ENCODE measurements around the gene MEGF6.

DNA sequence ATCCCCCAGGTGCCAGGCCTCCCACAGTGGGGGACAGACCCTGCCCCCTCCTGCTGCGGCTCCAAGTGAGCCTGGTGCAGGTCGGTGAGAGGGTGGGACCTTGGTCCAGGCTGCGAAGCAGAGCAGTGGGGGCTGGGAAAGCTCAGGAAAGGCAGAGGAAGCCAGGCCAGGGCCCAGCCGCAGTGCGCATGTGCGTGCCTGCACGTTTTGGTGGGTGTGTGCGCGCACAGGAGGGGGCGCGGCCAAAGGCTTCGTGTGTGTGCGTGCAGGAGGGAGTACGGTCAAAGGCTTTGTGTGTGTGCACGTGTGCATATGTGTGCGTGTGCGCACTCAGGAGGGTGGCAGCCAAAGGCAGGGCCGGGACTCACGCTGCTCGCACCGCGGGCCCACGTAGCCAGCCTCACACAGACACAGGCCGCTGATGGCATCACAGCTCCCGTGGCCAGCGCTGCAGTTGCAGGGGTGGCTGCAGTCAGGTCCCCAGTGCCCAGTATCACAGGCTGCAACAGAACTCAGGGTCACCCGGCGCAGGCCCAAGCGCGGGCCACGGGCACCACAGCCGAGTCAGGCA lies 111.0 kb downstream of the MEGF6 start:
- TF ChIP-seq, protein P1, sequence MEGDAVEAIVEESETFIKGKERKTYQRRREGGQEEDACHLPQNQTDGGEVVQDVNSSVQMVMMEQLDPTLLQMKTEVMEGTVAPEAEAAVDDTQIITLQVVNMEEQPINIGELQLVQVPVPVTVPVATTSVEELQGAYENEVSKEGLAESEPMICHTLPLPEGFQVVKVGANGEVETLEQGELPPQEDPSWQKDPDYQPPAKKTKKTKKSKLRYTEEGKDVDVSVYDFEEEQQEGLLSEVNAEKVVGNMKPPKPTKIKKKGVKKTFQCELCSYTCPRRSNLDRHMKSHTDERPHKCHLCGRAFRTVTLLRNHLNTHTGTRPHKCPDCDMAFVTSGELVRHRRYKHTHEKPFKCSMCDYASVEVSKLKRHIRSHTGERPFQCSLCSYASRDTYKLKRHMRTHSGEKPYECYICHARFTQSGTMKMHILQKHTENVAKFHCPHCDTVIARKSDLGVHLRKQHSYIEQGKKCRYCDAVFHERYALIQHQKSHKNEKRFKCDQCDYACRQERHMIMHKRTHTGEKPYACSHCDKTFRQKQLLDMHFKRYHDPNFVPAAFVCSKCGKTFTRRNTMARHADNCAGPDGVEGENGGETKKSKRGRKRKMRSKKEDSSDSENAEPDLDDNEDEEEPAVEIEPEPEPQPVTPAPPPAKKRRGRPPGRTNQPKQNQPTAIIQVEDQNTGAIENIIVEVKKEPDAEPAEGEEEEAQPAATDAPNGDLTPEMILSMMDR (IDR thresholded peaks at IDR 0.05) = no peak
- TF ChIP-seq ZFX (IDR thresholded peaks at IDR 0.05; ENCODE audit: borderline replicate concordance) = no peak
